Stromal cell of bone marrow (primary cell): ENCODE results near the gene STK11.
"Not testable (repeated sequence)": the region's sequence is repeated elsewhere in the genome, so short reads cannot be mapped to it uniquely, and the experiment has no call there.

ENCODE experiments used
- DNase-seq: peaks from one replicate; pipeline ENCODE4 v3.0.0-alpha.2; 2012; ENCODE audit warnings: low read depth

The STK11 gene

DNA sequence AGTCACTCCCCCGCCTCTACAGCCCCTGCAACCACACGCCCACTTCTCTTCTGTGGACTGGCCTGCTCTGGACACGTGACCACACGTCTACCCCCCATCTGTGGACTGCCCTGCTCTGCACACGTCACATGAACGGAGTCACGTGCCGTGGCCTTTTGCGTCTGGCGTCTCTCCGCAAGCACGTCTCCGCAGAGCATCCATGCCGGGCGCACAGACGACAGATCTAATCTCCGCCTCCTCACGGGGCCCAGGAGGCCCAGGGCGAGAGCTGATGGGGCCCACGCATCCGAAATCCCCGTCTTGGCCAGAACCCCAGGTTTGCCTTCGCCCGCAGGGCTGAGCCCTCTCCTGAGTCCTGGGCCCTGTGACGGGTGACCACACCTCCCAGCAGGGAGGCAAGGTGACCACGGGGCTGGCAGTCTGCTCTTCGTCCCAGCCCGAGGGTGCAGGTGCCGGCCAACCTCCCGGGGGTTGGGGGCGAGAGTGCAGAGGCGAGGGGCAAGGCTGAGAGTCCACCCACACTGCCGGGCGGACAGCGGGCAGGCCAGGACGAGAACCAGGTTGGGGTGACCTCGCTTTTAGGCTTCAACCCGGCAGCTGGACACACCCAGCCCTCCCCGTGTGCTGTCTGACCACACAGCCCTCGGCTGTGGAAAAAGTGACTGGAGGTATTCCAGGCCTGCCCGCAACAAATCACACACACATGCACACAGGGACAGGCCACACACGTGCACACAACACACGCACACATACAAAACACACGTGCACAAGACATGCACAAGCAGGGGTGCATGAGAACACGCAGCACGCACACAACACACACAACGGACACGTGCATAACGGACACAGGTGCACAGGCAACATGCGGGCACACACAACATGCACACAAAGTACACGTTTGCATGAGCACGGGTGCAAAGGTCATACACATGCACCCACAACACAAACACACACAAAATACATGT, 35.4 kb upstream of the STK11 start:
- no peak for DNase-seq

DNA sequence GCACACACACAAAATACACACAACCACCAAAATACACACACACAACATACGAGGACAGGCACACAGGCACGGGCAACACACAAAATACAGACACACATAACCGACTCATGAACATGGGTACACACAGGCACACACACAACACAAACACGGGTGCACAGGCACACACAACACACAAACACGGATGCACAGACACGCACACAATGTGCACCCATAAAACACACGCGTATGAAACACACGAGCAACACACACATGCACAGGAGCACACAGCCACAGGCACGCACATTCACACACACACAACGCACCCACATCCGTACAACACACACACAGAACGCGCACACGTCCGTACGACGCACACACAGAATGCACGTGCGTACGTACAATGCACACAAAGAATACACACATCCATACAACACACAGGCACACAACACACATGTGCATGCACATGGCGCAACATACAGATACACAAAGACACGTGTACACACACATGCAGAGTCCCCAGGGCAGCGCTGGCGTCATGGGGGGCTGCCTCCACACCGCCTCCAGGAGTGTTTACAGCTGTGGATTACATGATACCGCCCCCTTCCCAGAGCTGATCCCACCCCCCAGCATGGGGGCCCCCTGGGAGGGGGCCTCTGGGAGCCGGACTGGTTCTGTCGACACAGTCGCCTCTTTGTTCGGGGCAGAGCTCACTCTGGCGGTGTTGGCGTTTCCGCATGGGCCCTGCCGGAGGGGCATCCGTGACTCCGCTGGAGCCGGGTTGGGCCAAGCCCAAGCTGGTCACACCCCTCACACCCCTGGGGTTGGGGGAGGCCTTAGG, 34.4 kb upstream of the STK11 start:
- DNase-seq = no peak

DNA sequence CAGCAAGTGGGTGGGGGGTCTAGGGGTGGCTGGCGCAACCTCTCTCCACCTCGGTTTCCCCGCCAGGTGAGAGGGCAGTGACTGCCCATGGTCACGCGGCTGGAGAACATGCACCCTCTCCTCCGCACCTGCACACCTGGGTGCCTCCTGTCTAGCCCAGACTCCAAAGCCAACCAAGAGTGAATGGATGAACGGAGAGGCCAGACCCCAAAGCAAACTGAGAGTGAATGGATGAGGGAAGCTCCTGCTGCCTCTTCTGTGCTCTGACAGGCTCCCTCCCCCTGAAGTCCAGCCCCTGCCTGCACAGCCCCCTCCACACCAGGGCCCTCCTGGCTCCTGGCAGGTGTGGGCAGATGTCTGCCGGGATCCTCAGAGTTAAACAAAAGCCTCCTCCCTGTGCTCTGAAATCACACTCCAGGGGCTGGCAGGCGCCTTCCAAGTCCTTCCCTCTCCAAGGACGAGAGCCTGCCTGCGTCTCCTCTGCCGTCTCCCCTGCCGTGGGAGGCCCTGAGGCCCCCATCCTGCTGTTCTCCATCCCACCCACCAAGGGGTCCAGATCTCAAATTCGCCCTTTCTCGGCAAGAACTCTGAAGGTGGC, 33.7 kb upstream of the STK11 start:
- DNase-seq = no peak

DNA sequence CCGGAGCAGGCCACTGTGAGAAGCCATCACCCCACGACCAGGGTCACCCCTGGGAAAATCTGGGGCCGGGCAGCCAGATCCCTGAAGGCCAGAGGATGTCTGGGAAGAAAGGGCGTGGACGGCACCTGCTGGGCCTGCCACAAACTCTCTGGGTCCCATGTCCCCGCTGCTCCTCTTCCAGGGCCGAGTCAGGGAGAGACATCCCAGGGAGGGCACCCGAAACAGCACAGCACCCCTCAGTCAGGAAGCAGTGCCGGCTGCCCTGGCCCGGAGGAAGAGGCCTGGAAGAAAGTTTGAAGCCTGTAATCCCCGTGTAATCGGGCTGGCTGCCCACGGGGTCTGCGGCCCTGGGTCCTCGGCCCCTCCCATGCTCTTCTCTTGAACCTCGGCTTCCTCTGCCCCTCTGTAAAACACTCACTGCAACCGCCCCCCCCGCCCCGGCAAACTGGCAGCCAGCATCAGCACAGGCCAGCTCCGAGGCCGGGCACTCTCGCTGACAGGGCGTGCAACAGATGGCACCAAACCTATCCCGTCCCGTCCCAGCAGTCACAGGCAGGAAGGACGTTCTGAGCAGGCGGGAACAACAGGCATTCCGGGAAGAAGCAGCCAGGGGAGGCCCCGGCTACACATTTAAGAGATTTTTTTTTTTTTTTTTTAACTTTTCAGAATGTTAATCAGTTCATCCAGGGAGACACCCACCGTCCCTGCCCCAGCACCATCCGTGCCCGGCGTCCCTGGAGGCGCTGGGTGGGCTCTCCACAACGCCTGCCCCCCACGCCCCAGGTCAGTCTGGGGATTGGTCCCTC, 33.0 kb upstream of the STK11 start:
- DNase-seq = no peak

DNA sequence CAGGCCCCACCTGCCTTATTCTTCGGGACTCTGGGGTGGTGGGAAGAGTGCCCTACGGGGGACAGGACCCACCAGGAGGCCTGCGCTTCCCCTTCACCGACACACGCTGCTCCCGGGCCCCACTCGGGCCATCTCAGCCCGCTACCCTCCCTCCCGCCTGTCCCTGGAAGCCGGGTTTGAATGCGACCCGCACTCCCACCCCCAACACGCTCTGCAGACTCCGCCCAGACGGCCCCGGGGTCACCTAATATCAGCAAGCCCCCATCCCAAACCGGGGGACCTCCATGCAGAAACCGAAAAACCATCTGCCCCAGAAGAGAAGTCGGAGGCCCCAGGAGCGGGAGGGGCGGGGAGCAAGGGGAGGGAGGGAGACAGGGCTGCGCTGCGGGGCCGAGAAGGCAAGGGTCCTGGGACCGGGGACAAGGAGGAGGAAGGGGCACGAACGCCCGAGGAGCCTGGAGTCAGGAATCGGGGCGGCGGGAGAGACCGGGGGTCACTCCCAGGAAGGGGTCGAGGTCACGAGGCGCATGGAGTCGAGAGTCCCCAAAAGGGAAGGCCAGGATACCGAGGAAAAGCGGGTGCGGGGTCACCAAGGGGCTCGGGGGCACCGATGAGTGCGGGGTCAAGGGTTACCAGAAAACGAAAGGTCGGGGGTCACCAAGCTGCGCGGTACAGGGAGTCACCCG, 32.3 kb upstream of the STK11 start:
- DNase-seq = no peak

DNA sequence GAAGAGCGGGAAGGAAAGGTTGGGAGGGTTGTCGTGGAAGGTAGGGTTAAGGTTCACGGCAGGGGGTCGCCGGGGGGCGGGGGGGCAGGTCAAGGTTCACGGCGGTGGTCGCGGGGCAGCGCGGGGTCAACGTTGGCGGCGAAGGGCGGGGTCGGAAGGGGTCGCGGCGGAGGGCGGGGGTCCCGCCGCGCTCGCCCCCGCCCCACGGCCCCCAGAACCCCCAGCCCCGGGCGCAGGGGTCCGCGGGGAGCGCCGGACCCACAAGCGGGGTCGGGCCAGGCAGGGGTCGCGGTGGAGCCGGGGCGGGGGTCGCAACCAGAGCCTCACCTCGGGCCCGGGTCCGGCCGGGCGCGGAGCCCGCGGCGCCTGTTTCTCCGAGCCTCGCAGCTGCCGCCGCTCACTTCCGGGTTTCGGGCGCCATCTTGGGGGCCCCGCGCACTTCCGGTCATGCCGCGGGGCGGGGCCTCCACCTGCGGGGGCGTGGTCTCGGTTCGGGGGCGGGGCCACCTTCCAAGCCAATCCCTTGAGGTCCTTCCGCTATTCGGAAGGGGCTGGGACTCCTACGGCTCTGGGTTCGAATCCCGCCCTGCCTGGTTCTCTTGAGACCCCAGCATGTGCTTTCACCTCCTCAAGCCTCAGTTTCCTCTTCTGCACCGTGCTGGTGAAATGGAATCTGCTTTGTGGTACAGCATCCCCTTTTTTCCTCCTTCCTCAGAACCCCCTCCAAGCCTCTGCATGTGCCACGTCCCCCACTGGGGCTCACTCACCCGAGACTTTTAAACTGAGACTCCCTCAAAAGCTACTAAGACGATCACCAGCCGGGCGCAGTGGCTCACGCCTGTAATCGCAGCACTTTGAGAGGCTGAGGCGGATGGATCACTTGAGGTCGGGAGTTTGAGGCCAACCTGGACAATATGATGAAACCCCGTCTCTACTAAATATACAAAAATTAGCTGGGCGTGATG, 31.5 kb upstream of the STK11 start, which contains the start of gene SBNO2:
Gene SBNO2, minus strand, starts transcription at position 424 of the 965 bp plus-strand sequence. CDS start 19,992 bp downstream, outside the sequence.
- peak; percentile 58 for DNase-seq

DNA sequence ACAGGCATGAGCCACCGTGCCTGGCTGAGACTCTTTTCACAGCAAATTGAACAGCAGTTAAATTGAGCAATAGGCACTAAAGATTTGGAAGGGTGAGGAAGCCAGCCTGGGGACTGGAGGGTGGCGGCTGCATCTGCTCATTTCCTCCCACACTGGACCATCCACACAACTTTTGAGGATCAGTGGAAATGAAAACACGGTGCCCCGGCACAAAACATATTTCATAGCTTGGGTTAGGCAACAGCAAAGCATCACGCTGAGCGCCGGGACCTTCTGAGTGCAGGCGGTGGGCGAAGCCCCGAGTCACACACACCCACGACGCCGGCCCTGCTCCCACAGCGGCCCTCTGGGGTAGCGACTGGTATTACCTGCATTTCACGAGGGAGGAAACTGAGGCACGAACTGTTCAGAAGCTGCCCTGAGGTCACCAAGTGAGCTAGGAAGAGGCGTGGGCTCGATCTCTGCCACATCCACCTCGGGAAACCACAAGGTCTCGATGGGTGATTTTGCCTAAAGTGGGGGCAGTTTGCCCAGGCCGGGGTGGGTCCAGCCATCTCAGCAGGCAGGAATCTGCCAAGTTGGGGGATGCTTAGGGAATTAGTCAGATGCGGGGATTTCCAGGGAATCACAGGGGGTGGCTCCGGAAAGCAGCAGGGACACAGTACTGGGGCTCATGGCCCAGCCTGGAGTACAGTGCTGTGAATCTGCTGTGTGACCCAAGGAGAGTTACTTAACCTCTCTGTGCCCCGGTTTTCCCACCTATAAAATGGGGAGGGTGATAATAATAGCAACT, 28.1 kb upstream of the STK11 start:
- peak; percentile 96 for DNase-seq

DNA sequence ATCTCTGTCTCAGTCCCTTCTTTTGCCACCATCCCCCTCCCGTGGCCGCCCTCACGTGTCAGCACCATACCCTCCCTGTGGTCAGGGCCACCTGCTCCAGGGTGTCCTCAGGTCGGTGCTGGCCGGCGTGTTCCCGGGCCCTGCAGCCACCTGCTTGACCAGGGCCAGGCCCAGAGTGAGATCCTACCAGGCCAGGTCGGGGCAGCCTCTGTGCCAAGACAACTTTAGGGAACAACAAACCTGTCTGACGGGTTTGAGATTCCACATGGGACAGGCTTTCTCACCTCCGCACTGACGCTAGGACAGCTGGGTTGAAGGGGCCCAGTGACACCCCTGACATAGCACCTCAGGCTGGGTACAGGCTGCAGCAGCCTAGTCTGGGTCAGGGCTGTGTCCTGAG, 24.0 kb upstream of the STK11 start:
- DNase-seq = no peak

DNA sequence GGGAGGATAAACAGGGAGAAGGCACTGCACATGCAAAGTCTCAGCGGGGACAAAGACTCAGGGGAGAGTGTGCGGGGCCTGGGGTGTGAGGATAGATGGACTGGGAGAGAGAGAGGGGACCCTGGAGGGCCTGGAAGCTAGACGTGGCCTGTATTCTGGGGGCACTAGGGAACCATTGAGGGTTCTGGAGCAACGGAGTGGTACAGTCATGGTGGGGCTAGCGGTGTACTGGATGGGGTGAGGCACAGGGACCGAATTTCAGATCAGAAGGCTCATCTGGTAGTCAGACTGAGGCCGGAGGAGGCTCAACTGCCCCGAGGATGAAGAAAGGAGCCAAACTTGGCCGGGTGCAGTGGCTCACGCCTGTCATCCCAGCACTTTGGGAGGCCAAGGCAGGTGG, 23.5 kb upstream of the STK11 start:
- no peak for DNase-seq

DNA sequence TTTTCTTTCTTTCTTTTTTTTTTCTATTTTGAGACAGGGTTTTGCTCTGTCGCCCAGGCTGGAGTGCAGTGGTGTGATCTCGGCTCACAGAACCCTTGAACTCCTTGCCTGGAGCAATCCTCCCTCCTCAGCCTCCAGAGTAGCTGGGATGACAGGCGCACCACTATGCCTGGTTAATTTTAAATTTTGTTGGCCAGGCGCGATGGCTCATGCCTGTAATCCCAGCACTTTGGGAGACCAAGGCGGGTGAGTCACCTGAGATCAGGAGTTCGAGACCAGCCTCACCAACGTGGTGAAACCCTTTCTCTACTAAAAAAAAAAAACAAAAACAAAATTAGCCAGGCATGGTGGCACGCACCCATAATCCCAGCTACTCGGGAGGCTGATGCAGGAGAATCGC, 22.9 kb upstream of the STK11 start:
- no peak for DNase-seq

DNA sequence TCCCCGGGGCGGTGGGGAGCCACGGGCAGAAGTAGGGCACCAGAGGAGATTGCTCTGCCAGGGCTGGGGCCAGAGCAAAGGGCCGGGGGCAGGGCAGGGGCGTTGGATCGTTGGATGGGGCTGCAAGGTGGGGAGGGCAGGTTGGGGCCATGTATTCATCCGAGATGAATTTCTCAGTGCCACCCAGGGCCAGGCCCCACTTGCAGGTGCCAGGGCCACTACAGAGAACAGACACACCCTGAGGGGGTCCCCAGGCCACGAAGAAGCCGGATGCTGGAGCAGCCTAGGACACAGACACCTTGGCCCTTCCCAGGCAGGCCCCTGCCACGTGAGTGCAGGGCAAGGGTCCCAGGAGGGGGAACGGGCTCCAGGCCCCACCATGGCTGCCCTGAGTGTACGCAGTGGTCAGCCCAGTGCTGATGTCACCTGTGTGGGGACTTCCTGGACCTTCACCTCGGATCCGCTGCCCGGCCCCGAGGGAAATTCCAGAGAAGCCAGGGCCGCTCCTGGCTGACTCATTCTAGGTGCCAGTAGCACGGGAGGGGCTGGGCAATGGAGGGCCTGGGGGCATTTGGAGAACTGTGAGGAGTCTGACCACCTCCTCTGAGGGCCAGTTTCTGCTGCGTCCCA, 21.9 kb upstream of the STK11 start:
- no peak for DNase-seq

DNA sequence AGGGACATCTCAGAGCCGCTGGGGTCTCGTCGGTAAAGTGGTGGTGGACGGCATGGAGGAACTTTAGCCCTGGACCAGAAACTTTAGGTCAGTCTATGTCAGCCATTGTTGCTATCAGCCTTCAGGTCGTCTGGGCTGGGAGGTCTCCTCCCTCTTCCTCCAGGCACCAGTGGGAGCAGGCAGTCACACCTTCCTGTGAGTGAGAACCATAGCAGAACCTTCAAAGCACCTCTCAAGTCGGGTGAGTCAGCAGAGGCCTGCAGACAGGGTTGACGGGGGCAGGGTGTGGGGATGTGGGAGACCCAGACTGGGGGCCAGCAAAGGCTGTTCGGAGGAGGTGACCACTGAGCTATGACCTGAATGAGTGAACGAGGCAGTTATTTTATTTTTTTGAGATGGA, 16.2 kb upstream of the STK11 start:
- no peak for DNase-seq

DNA sequence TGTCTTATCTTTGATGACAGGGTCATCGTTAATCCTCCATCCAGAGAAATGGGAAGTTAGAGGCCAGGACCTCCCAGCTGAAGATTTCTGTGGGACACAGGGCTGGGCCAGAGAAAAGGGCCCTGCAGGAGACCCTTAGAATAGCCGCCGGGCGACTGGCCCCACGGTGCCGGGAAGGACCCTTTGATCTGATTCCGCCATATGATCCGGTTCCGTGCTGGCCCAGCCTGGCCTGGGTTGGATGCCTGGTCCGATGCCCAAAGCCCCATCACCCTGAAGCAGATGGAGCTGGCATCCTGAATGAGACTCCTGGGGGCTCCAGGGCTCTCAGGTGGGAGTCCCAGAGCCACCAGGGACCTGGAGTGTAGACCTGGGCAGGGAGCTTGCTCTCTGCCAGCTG, 6.0 kb upstream of the STK11 start:
- no peak for DNase-seq

DNA sequence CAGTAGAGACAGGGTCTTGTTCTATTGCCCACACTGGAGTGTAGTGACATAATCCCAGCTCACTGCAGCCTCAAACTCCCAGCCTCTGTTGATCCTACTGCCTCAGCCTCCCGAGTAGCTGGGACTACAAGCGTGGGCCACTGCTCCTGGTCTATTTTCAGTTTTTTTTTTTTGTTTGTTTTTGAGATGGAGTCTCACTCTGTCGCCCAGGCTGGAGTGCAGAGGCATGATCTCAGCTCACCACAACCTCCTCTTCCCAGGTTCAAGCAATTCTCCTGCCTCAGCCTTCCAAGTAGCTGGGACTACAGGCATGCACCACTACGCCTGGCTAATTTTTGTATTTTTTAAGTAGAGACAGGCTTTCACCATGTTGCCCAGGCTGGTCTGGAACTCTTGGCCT, 5.0 kb upstream of the STK11 start:
- not testable (repeated sequence) for DNase-seq

DNA sequence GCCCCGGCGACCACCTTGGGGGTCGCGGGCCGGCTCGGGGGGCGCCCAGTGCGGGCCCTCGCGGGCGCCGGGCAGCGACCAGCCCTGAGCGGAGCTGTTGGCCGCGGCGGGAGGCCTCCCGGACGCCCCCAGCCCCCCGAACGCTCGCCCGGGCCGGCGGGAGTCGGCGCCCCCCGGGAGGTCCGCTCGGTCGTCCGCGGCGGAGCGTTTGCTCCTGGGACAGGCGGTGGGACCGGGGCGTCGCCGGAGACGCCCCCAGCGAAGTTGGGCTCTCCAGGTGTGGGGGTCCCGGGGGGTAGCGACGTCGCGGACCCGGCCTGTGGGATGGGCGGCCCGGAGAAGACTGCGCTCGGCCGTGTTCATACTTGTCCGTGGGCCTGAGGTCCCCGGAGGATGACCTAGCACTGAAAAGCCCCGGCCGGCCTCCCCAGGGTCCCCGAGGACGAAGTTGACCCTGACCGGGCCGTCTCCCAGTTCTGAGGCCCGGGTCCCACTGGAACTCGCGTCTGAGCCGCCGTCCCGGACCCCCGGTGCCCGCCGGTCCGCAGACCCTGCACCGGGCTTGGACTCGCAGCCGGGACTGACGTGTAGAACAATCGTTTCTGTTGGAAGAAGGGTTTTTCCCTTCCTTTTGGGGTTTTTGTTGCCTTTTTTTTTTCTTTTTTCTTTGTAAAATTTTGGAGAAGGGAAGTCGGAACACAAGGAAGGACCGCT, 729 bp downstream of the STK11 start:
- no peak for DNase-seq

DNA sequence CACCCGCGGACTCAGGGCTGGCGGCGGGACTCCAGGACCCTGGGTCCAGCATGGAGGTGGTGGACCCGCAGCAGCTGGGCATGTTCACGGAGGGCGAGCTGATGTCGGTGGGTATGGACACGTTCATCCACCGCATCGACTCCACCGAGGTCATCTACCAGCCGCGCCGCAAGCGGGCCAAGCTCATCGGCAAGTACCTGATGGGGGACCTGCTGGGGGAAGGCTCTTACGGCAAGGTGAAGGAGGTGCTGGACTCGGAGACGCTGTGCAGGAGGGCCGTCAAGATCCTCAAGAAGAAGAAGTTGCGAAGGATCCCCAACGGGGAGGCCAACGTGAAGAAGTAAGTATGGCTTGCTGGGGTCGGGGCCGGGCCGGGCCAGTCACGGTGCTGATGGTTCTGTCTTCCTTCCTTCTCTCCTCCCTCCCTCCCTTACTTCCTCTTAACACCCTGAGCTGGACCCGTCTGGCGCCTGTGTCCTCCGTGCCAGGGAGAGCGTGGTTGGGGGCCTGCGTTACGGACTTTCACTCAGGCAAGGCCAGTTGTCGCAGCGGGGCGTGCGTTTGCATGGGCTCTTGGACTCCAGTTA, 1.4 kb downstream of the STK11 start:
- DNase-seq = no peak

DNA sequence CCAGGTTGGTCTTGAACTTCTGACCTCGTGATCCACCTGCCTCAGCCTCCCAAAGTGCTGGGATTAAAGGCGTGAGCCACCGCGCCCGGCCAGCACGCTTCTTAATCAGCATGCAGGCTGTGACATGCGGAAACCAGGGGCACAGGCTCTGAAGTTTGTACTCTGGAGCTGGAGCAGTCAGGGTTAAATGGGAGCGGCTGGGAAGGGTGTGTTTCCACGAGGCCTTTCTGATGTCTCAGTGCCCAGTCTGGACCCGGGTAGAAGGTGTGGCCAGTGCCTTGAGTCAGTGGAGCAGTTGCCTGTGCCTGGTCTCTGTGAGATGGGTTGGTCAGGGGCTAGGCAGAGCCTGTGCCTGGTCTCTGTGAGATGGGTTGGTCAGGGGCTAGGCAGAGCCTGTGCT, 3.3 kb downstream of the STK11 start:
- DNase-seq = not testable (repeated sequence)

DNA sequence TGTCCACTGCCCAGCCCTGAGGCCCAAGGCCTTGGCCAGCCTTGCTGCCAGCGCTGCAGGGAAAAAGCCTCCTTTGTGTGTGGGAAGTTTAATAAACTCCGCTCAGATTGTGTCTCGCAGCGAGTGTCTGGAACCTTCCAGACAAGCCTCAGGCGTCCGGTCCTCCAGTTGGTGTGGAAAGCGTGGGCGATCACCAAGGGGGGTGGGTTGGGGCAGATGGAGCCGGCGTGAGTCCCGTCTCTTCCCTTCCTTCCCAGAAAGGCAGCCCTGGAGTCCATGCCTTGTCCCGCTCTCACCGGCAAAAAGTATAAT, 4.6 kb downstream of the STK11 start:
- DNase-seq = no peak
